HepG2 (cell line): ENCODE measurements around the gene CCNJL. TPM values are rescaled to one million over a fixed set of nuclear protein-coding genes. Genes with fewer than 3 reads are reported as not detected.

Experiments used
- AGO1 ChIP-seq: fragments of 200-400 bp; formaldehyde crosslinking; IDR thresholded peaks from 2 replicates; pipeline ENCODE4 v1.6.1; 2017; ENCODE audit warnings: mild to moderate bottlenecking, low read depth, low read length, moderate library complexity; ENCODE audit not compliant: poor library complexity, severe bottlenecking
- HDAC2 ChIP-seq: sonication (generic); formaldehyde crosslinking; IDR thresholded peaks from 2 replicates; pipeline ENCODE4 v1.4.0; 2020; ENCODE audit warnings: missing genetic modification reagents
- MED1 ChIP-seq: sonication (generic); formaldehyde crosslinking; IDR thresholded peaks from 2 replicates; pipeline ENCODE4 v1.4.0; 2020; ENCODE audit warnings: missing genetic modification reagents
- NCOA2 ChIP-seq: sonication (generic); formaldehyde crosslinking; IDR thresholded peaks from 2 replicates; pipeline ENCODE4 v1.8.0; 2022; ENCODE audit warnings: inconsistent platforms
- NCOR1 ChIP-seq: fragments of 200-600 bp; sonication (generic); IDR thresholded peaks from 2 replicates; pipeline ENCODE4 v1.7.0; 2017; ENCODE audit warnings: antibody characterized with exemption, low read length, borderline replicate concordance
- POLR2A ChIP-seq, 2 experiments: IDR thresholded peaks; 2 replicates each; pipeline ENCODE4 v1.6.1; 2011; ENCODE audit warnings: low read depth in 2 of 2, low read length in 2 of 2, mild to moderate bottlenecking in 1 of 2, moderate library complexity in 1 of 2; ENCODE audit not compliant: insufficient read depth in 1 of 2
- REXO4 ChIP-seq: sonication (generic); formaldehyde crosslinking; IDR thresholded peaks from 2 replicates; pipeline ENCODE4 v1.8.0; 2022; ENCODE audit warnings: missing genetic modification reagents, mild to moderate bottlenecking, borderline replicate concordance
- SATB2 ChIP-seq: sonication (generic); formaldehyde crosslinking; IDR thresholded peaks from 2 replicates; pipeline ENCODE4 v1.5.0; 2020; ENCODE audit warnings: missing genetic modification reagents
- SMAD1 ChIP-seq: sonication (generic); formaldehyde crosslinking; IDR thresholded peaks from 2 replicates; pipeline ENCODE4 v1.4.0; 2020; ENCODE audit warnings: missing genetic modification reagents, low read depth, mild to moderate bottlenecking, borderline replicate concordance
- SMAD3 ChIP-seq: sonication (generic); formaldehyde crosslinking; IDR thresholded peaks from 2 replicates; pipeline ENCODE4 v1.4.0; 2020; ENCODE audit warnings: missing genetic modification reagents
- YEATS2 ChIP-seq: sonication (generic); formaldehyde crosslinking; IDR thresholded peaks from 2 replicates; pipeline ENCODE4 v1.4.0; 2020; ENCODE audit warnings: missing genetic modification reagents, borderline replicate concordance
- ZC3H4 ChIP-seq: sonication (generic); formaldehyde crosslinking; IDR thresholded peaks from 2 replicates; pipeline ENCODE4 v1.4.0; 2020; ENCODE audit warnings: missing genetic modification reagents, borderline replicate concordance
- ZFY ChIP-seq: sonication (generic); formaldehyde crosslinking; IDR thresholded peaks from 2 replicates; pipeline ENCODE4 v1.4.0; 2020; ENCODE audit warnings: missing genetic modification reagents
- ZIK1 ChIP-seq: sonication (generic); formaldehyde crosslinking; IDR thresholded peaks from 2 replicates; pipeline ENCODE4 v1.5.0; 2020; ENCODE audit warnings: mild to moderate bottlenecking, low read depth, missing genetic modification reagents, borderline replicate concordance
- ZNF232 ChIP-seq: sonication (generic); formaldehyde crosslinking; IDR thresholded peaks from 2 replicates; pipeline ENCODE4 v1.4.0; 2020; ENCODE audit warnings: missing genetic modification reagents, borderline replicate concordance
- ZNF337 ChIP-seq: sonication (generic); formaldehyde crosslinking; IDR thresholded peaks from 2 replicates; pipeline ENCODE4 v1.5.1; 2020; ENCODE audit warnings: missing genetic modification reagents, low read depth, mild to moderate bottlenecking, borderline replicate concordance
- ZNF451 ChIP-seq: sonication (generic); formaldehyde crosslinking; IDR thresholded peaks from 2 replicates; pipeline ENCODE4 v1.5.0; 2020; ENCODE audit warnings: mild to moderate bottlenecking, missing genetic modification reagents
- ZNF629 ChIP-seq: sonication (generic); formaldehyde crosslinking; conservative IDR thresholded peaks from 2 replicates; pipeline ENCODE4 v1.5.0; 2020; ENCODE audit warnings: missing genetic modification reagents
- ZNF772 ChIP-seq: sonication (generic); formaldehyde crosslinking; IDR thresholded peaks from 2 replicates; pipeline ENCODE4 v1.5.0; 2020; ENCODE audit warnings: mild to moderate bottlenecking, missing genetic modification reagents
- ZSCAN22 ChIP-seq: sonication (generic); formaldehyde crosslinking; IDR thresholded peaks from 2 replicates; pipeline ENCODE4 v1.4.0; 2020; ENCODE audit warnings: mild to moderate bottlenecking, missing genetic modification reagents
- polyA plus RNA-seq, 8 experiments: library from polyadenylated mRNA; depleted of rRNA in 3 of 8; stranded (reverse) in 7 of 8; unstranded in 1 of 8; fragments of >200 nt; fragmentation: Illumina TruSeq in 4 of 8; extraction: Trizol in 4 of 8; gene quantifications; 2 replicates each; pipeline versions ENCODE4 v1.2.1 to v1.2.3, GENCODE V29; 2011 to 2016; ENCODE audit warnings: low read depth in 4 of 8, missing spikeins in 1 of 8, mixed read lengths in 1 of 8; ENCODE audit not compliant: insufficient read depth in 1 of 8
- total RNA-seq, 5 experiments: library from RNA; depleted of rRNA; stranded (reverse); fragments of >200 nt; fragmentation: Illumina TruSeq; extraction: Trizol; gene quantifications; 2 replicates each; pipeline ENCODE4 v1.2.3, GENCODE V29; 2016; ENCODE audit warnings: low read depth in 1 of 5
- TF ChIP-seq, protein P1 (sequence below): sonication (generic); formaldehyde crosslinking; IDR thresholded peaks from 2 replicates; pipeline ENCODE4 v1.5.0; 2020; ENCODE audit warnings: missing genetic modification reagents
- TF ChIP-seq, protein P2 (sequence below): sonication (generic); formaldehyde crosslinking; conservative IDR thresholded peaks from 2 replicates; pipeline ENCODE4 v1.8.0; 2022; ENCODE audit warnings: low read depth, missing genetic modification reagents
- TF ChIP-seq, protein P3 (sequence below): sonication (generic); formaldehyde crosslinking; IDR thresholded peaks from 2 replicates; pipeline ENCODE4 v1.4.0; 2020; ENCODE audit warnings: missing genetic modification reagents, borderline replicate concordance

The CCNJL gene
- total and polyA plus RNA-seq, 2 of the 13 experiments (the other 11 are each of a cell fraction or from before 2014, with no cell fraction given): 1.6 to 4.4 TPM

DNA sequence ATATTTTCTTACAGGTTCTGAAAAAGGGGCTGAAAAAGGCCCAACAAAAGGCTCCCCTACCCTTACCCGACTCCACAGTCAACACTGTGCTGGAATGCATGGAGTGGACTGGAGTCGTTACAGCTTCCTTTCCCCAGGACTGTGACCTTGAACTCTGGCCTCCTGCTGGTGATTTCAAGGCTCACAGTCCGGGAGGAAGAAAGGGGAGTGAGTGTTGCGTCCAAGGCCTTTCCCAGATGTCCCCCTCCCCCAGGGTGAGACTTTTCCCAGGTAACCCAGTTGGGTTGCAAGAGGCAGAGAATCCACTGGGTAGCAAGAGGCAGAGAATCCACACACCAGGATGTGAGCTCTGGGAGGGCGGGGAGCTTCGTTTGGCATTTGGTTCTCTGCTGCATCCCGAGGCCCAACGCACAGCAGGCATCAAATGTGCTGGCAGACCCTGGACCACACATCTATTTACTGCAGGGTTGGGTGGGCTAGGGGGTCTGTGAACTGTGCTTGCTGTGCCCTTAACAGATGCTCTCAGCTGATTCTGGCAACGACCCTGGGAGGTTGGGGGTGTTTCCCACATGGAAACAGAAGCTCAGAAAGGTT is 45.5 kb downstream of the CCNJL start (continued):
- TF ChIP-seq POLR2A (IDR thresholded peaks at IDR 0.05; ENCODE audit: insufficient read depth in 1 of 2, low read depth in 2 of 2, low read length in 2 of 2) (no peak), SMAD3 (no peak), ZNF772 (CRISPR knock-in tag) (no peak), SMAD1 (CRISPR knock-in tag) (no peak), ZNF232 (CRISPR knock-in tag) (no peak), HDAC2 (0 out of 2 replicates have a peak, but pooled peaks have one; percentile 42), AGO1 (no peak), ZC3H4 (CRISPR knock-in tag) (no peak), MED1 (0 out of 2 replicates have a peak, but pooled peaks have one; percentile 18), YEATS2 (no peak), ZIK1 (CRISPR knock-in tag) (no peak), ZNF337 (CRISPR knock-in tag) (no peak), SATB2 (no peak), REXO4 (CRISPR knock-in tag) (no peak), NCOA2 (no peak), ZNF451 (CRISPR knock-in tag) (no peak), NCOR1 (no peak), ZFY (CRISPR knock-in tag) (no peak), ZSCAN22 (no peak), ZNF629 (no peak)
- TF ChIP-seq, protein P1, sequence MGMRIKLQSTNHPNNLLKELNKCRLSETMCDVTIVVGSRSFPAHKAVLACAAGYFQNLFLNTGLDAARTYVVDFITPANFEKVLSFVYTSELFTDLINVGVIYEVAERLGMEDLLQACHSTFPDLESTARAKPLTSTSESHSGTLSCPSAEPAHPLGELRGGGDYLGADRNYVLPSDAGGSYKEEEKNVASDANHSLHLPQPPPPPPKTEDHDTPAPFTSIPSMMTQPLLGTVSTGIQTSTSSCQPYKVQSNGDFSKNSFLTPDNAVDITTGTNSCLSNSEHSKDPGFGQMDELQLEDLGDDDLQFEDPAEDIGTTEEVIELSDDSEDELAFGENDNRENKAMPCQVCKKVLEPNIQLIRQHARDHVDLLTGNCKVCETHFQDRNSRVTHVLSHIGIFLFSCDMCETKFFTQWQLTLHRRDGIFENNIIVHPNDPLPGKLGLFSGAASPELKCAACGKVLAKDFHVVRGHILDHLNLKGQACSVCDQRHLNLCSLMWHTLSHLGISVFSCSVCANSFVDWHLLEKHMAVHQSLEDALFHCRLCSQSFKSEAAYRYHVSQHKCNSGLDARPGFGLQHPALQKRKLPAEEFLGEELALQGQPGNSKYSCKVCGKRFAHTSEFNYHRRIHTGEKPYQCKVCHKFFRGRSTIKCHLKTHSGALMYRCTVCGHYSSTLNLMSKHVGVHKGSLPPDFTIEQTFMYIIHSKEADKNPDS (CRISPR knock-in tag): no peak
- TF ChIP-seq, protein P2, sequence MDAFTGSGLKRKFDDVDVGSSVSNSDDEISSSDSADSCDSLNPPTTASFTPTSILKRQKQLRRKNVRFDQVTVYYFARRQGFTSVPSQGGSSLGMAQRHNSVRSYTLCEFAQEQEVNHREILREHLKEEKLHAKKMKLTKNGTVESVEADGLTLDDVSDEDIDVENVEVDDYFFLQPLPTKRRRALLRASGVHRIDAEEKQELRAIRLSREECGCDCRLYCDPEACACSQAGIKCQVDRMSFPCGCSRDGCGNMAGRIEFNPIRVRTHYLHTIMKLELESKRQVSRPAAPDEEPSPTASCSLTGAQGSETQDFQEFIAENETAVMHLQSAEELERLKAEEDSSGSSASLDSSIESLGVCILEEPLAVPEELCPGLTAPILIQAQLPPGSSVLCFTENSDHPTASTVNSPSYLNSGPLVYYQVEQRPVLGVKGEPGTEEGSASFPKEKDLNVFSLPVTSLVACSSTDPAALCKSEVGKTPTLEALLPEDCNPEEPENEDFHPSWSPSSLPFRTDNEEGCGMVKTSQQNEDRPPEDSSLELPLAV: no peak
- TF ChIP-seq, protein P3, sequence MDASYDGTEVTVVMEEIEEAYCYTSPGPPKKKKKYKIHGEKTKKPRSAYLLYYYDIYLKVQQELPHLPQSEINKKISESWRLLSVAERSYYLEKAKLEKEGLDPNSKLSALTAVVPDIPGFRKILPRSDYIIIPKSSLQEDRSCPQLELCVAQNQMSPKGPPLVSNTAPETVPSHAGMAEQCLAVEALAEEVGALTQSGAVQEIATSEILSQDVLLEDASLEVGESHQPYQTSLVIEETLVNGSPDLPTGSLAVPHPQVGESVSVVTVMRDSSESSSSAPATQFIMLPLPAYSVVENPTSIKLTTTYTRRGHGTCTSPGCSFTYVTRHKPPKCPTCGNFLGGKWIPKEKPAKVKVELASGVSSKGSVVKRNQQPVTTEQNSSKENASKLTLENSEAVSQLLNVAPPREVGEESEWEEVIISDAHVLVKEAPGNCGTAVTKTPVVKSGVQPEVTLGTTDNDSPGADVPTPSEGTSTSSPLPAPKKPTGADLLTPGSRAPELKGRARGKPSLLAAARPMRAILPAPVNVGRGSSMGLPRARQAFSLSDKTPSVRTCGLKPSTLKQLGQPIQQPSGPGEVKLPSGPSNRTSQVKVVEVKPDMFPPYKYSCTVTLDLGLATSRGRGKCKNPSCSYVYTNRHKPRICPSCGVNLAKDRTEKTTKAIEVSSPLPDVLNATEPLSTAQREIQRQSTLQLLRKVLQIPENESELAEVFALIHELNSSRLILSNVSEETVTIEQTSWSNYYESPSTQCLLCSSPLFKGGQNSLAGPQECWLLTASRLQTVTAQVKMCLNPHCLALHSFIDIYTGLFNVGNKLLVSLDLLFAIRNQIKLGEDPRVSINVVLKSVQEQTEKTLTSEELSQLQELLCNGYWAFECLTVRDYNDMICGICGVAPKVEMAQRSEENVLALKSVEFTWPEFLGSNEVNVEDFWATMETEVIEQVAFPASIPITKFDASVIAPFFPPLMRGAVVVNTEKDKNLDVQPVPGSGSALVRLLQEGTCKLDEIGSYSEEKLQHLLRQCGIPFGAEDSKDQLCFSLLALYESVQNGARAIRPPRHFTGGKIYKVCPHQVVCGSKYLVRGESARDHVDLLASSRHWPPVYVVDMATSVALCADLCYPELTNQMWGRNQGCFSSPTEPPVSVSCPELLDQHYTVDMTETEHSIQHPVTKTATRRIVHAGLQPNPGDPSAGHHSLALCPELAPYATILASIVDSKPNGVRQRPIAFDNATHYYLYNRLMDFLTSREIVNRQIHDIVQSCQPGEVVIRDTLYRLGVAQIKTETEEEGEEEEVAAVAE (CRISPR knock-in tag): no peak
